PC-3 (cell line): ENCODE results near the gene TIMM8A. TPM values are rescaled to one million over a fixed set of nuclear protein-coding genes. Genes with fewer than 3 reads are reported as not detected.

Experiments
- ATAC-seq: fragments of 200-7000 bp; cut with Tn5 transposase; 2 replicates; pipeline ENCODE4 v1.9.1; 2020; ENCODE audit warnings: mild to moderate bottlenecking, moderate library complexity
- BruUV-seq: library from RNA; stranded (reverse); fragments of 400-500 nt; replicated peaks from 2 replicates; lab custom pipeline; 2021; lab: Mats Ljungman, UMichigan
- CTCF ChIA-PET: fragments of 300-600 bp; sonication (Branson Sonifier 250); formaldehyde crosslinking; loops from one replicate; lab custom pipeline; 2022; ENCODE audit warnings: antibody characterized with exemption; lab: Charles Lee
- POLR2A ChIA-PET: fragments of 300-600 bp; sonication (Branson Sonifier 250); formaldehyde crosslinking; loops from one replicate; lab custom pipeline; 2022; ENCODE audit warnings: antibody characterized with exemption; ENCODE audit not compliant: unreplicated experiment; lab: Charles Lee
- DNase-seq: peaks from one replicate; pipeline ENCODE4 v3.0.0-alpha.2; 2015
- H2AFZ ChIP-seq: fragments of 300-600 bp; sonication (generic); 2 replicates; pipeline ENCODE4 v1.6.0; 2016; ENCODE audit warnings: antibody characterized with exemption, low read length
- H3F3A ChIP-seq: fragments of 300-600 bp; sonication (generic); one replicate; pipeline ENCODE4 v1.6.0; 2017; ENCODE audit warnings: antibody characterized with exemption, low read length, control low read depth, mild to moderate bottlenecking; ENCODE audit not compliant: unreplicated experiment
- H3K27ac ChIP-seq: fragments of 300-600 bp; sonication (generic); 2 replicates; pipeline ENCODE4 v1.5.1; 2016; ENCODE audit warnings: mild to moderate bottlenecking, low read length
- H3K27me3 ChIP-seq: fragments of 300-600 bp; sonication (generic); 2 replicates; pipeline ENCODE4 v1.6.1; 2016; ENCODE audit warnings: low read length, mixed read lengths
- H3K36me3 ChIP-seq: fragments of 300-600 bp; sonication (generic); 2 replicates; pipeline ENCODE4 v1.6.1; 2016; ENCODE audit warnings: low read depth, mixed run types, low read length, mixed read lengths
- H3K4me1 ChIP-seq: fragments of 300-600 bp; sonication (generic); 2 replicates; pipeline ENCODE4 v1.5.1; 2016; ENCODE audit warnings: low read length; ENCODE audit not compliant: insufficient read depth
- H3K4me2 ChIP-seq: fragments of 300-600 bp; sonication (generic); 2 replicates; pipeline ENCODE4 v1.6.0; 2016; ENCODE audit warnings: low read length
- H3K4me3 ChIP-seq: fragments of 300-600 bp; sonication (generic); 2 replicates; pipeline ENCODE4 v1.5.1; 2016; ENCODE audit warnings: mild to moderate bottlenecking, low read length, mixed read lengths
- H3K79me2 ChIP-seq: fragments of 300-600 bp; sonication (generic); 2 replicates; pipeline ENCODE4 v1.6.1; 2017; ENCODE audit warnings: low read length, mixed read lengths
- H3K9ac ChIP-seq: fragments of 300-600 bp; sonication (generic); 2 replicates; pipeline ENCODE4 v1.6.0; 2016; ENCODE audit warnings: mild to moderate bottlenecking, low read length
- H3K9me2 ChIP-seq: fragments of 300-600 bp; sonication (generic); replicated peaks from 2 replicates; pipeline ENCODE4 v1.6.1; 2016; ENCODE audit warnings: mixed run types, low read length, mixed read lengths
- H3K9me3 ChIP-seq: fragments of 300-600 bp; sonication (generic); 2 replicates; pipeline ENCODE4 v1.6.1; 2016; ENCODE audit warnings: low read length, mixed read lengths
- H4K20me1 ChIP-seq: fragments of 300-600 bp; sonication (generic); 2 replicates; pipeline ENCODE4 v1.6.1; 2016; ENCODE audit warnings: low read length, mixed read lengths
- CTCF ChIP-seq: fragments of 300-600 bp; sonication (generic); conservative IDR thresholded peaks from 2 replicates; pipeline ENCODE4 v1.5.1; 2017; ENCODE audit warnings: antibody characterized with exemption, low read depth, mild to moderate bottlenecking, low read length
- EZH2 ChIP-seq: fragments of 300-600 bp; sonication (generic); IDR thresholded peaks from one replicate; pipeline ENCODE4 v1.6.1; 2017; ENCODE audit warnings: antibody characterized with exemption, mild to moderate bottlenecking, low read length; ENCODE audit not compliant: unreplicated experiment
- EZH2phosphoT487 ChIP-seq: fragments of 300-600 bp; sonication (generic); IDR thresholded peaks from 2 replicates; pipeline ENCODE4 v1.6.1; 2018; ENCODE audit warnings: mild to moderate bottlenecking, antibody characterized with exemption, low read length, borderline replicate concordance
- intact Hi-C: fragments of 100-400 bp; cut with micrococcal nuclease; formaldehyde crosslinking; loops from 2 replicates; pipeline ENCODE4 v1.9.0; 2023
- total RNA-seq: library from RNA; depleted of rRNA; stranded (reverse); fragments of >200 nt; gene quantifications from 2 replicates; pipeline ENCODE4 v1.2.3, GENCODE V29; 2014

TIMM8A gene
- total RNA-seq, 1 experiment from 2014 or later, result 5.0 TPM

GRCh38 chrX:101391831-101392230 lies 43.3 kb upstream of the TIMM8A start:
- BruUV-seq, result no TSS peak
- intact Hi-C loops, result loop anchor here (2.0 kb wide), 1 partner anchor 43 kb away; the partner anchor contains the start of gene TIMM8A
- TF ChIP-seq CTCF, result no peak
- TF ChIP-seq EZH2, result no peak
- TF ChIP-seq EZH2phosphoT487, result no peak
- Histone ChIP-seq H3K27ac (peak overlapping the region; percentile 69), H3K4me2 (peak overlapping the region; percentile 91), H3K4me3 (peak overlapping the region; percentile 95), H2AFZ (no peak overlapping the region), H3K79me2 (peaks cover 33% of the 10 kb centered on the region), H3K9me2 (no peaks in the 10 kb centered on the region), H3F3A (no peaks in the 10 kb centered on the region), H3K36me3 (peaks cover 35% of the 10 kb centered on the region), H3K9ac (peak overlapping the region; percentile 100), H3K4me1 (peaks cover 22% of the 10 kb centered on the region), H4K20me1 (peaks cover 17% of the 10 kb centered on the region; the same call in 1 of the 2 replicates), H3K9me3 (no peaks in the 10 kb centered on the region), H3K27me3 (no peaks in the 10 kb centered on the region)
- ChIA-PET CTCF (no interaction called here), POLR2A (no interaction called here)
- no peak for DNase-seq
- no peak for ATAC-seq

- Histone ChIP-seq H3K4me2 (peak within 1 kb of the TSS; percentile 91), H3K27me3 (no peaks in the 10 kb centered on the region)
- peak; percentile 93 for DNase-seq
Measured at GRCh38 chrX:101390664-101391525, 42.4 kb upstream of the TIMM8A start, which contains the start of gene RPL36A. RPL36A (plus strand) TSS chrX:101391011; CDS start chrX:101391044, 33 bp downstream.

More at GRCh38 chrX:101390664-101391525, 42.4 kb upstream of the TIMM8A start, which contains the start of gene RPL36A:
- H3K4me3 ChIP-seq, result peak within 1 kb of the TSS; percentile 95
- CTCF ChIA-PET, result interaction anchor here (1.0 kb wide), 1 partner anchor 42 kb away, joined by 3 read pairs; the partner anchor contains the start of gene TIMM8A
- H3K36me3 ChIP-seq, result peaks cover 32% of the 10 kb centered on the region
- peak within 1 kb of the TSS; percentile 97 for H2AFZ ChIP-seq
- H3K9ac ChIP-seq, result peak within 1 kb of the TSS; percentile 100
- peaks cover 22% of the 10 kb centered on the region for H3K4me1 ChIP-seq
- TSS peak; percentile 73 for BruUV-seq
- no peaks in the 10 kb centered on the region for H3K9me3 ChIP-seq
- no peaks in the 10 kb centered on the region for H3F3A ChIP-seq
- intact Hi-C loops, result loop anchor here (1.0 to 2.0 kb wide), 2 partner anchors 17 to 42 kb away; partner anchors contain the start of genes HNRNPH2 and TIMM8A
- no peaks in the 10 kb centered on the region for H3K9me2 ChIP-seq
- POLR2A ChIA-PET, result no interaction called here
- H3K79me2 ChIP-seq, result peaks cover 33% of the 10 kb centered on the region
- peak within 1 kb of the TSS; percentile 69 for H3K27ac ChIP-seq
- TF ChIP-seq EZH2phosphoT487, result no peak
- TF ChIP-seq EZH2, result no peak
- TF ChIP-seq CTCF, result peak; percentile 78
- H4K20me1 ChIP-seq, result peaks cover 17% of the 10 kb centered on the region; the same call in 1 of the 2 replicates
- peak; percentile 97 for ATAC-seq
